ENCODE results near the gene ITGBL1.
A peak's percentile ranks its signal among the peaks of the same experiment; 100 is the strongest.

Gene ITGBL1

GRCh38 chr13:101451641-101452040 is 834 bp upstream of the ITGBL1 start:
- DNase-seq, result no peak

- DNase-seq, result no peak
Observed at GRCh38 chr13:101453784-101454201, 1.3 kb downstream of the ITGBL1 start.

GRCh38 chr13:101454767-101455166 is 2.3 kb downstream of the ITGBL1 start:
- DNase-seq, result no peak

- no peak for DNase-seq
Observed at GRCh38 chr13:101455863-101456262, 3.4 kb downstream of the ITGBL1 start.

GRCh38 chr13:101457176-101457575 is 4.7 kb downstream of the ITGBL1 start:
- DNase-seq, result no peak

DNA sequence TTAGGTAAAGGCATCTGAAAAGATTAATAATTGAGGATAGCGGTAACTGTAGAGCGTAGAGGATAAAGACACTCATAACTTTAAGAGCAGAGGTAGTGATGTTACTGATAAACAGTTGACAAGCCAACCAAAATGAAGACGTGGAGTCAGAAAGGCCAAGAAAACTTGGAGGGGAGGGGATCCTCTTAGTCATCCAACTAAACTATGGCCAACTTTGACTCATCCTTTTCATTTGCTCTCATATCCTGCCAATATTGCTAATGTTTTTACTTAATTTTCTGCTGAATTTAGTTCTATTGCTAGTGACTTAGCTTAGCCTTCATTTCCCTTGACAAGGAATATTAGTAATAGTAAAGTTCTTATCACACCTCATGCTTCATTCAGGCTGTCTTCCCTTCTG is 13.4 kb downstream of the ITGBL1 start:
- no peak for DNase-seq

GRCh38 chr13:101467415-101467814 is 14.9 kb downstream of the ITGBL1 start:
- no peak for DNase-seq

DNA sequence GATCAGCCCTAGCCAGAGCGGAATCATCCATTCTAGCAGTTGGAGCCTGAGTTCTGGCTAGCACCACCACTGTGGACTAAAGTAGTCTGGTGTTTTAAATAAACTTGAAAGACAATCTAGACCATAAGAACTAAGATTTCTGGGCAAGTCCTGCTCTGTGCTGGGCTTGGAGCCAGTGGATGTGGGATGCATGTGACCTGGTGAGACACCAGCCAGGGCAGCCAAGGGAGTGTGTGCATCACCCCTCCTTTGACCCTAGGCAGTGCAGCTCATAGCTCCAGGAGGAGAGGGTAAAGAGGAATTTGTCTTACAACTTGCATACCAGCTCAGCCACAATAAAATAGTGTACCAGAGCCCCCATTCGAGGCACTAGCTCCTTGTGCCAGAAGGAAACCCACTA is 21.0 kb downstream of the ITGBL1 start:
- no peak for DNase-seq

- DNase-seq, result no peak
Observed at GRCh38 chr13:101474419-101474957, 22.0 kb downstream of the ITGBL1 start.

DNA sequence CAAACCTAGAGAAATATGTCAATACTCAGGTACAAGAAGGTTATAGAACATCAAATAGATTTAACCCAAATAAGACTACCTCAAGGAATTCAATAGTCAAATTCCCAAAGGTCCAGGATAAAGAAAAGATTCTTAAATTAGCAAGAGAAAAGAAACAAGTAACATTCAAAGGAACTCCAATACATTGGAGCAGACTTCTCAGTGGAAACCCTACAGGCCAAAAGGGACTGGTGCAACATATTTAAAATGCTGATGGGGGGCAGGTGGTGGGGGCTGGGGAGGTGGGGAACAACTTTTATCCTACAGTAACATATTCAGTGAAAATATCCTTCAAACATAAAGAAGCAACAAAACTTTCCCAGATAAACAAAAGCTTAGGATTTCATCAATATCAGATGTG is 23.1 kb downstream of the ITGBL1 start:
- no peak for DNase-seq

GRCh38 chr13:101481421-101481820 is 28.9 kb downstream of the ITGBL1 start:
- DNase-seq, result no peak

- DNase-seq, result no peak
Observed at GRCh38 chr13:101486708-101487437, 34.4 kb downstream of the ITGBL1 start.

DNA sequence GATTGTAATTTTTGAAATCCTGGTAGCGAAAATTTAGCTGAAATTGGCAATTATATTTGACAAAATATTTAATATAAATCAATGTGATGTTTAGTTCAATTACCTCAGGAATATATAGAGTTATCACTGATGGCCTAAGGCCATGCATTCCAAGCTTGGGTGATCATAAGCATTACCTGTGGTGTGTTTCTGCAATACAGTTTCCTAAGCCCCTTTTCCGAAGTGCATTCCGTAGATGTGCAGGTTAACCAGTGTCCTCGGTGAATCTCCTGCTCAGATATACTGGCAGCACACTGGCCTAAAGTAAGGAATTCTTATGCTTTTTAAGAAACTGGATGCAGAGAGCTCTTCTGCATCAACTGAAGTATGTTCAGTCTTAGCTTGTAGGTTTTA is 35.0 kb downstream of the ITGBL1 start:
- no peak for DNase-seq

GRCh38 chr13:101488734-101489133 is 36.3 kb downstream of the ITGBL1 start:
- no peak for DNase-seq

- DNase-seq, result no peak
Observed at GRCh38 chr13:101489643-101490405, 37.3 kb downstream of the ITGBL1 start.

- DNase-seq, result no peak
Observed at GRCh38 chr13:101490406-101491015, 38.0 kb downstream of the ITGBL1 start.

DNA sequence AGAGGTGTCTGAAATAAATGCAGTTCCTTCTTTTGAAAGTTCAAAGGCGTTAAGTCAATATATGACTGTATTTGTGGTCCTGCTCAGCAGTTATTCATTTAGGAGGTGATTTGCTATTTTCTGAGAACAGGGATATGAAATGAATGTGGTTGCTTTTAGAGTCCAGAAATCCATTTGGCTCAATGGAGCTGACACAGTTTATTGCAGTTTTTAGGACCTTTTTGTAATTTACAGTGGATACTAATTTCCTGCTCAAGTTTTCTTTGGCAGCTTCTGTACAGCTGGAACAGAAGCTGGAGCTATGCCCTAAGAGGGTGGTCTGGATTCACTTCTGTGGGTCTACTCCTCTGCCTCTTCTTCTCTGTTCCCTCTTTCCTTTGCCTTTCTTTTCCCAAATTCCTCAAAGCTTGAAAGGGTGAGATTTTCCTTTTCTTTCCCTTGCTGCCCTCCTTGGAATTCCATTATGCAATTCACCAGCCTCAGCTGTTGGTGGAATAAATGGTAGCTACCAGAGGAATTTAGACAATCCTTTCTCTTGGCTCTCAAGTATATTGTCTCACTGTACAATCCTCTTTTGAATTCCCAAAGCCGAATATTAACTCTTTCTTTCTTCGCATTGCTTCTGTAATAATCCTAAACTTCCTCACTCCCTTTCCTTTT is 39.9 kb downstream of the ITGBL1 start:
- peak; percentile 34 for DNase-seq

- no peak for DNase-seq
Observed at GRCh38 chr13:101493541-101493940, 41.1 kb downstream of the ITGBL1 start.

GRCh38 chr13:101499406-101499805 is 46.9 kb downstream of the ITGBL1 start:
- no peak for DNase-seq

- DNase-seq, result no peak
Observed at GRCh38 chr13:101502618-101503017, 50.1 kb downstream of the ITGBL1 start.

- no peak for DNase-seq
Observed at GRCh38 chr13:101511161-101511560, 58.7 kb downstream of the ITGBL1 start.

GRCh38 chr13:101511766-101512165 is 59.3 kb downstream of the ITGBL1 start:
- no peak for DNase-seq

DNA sequence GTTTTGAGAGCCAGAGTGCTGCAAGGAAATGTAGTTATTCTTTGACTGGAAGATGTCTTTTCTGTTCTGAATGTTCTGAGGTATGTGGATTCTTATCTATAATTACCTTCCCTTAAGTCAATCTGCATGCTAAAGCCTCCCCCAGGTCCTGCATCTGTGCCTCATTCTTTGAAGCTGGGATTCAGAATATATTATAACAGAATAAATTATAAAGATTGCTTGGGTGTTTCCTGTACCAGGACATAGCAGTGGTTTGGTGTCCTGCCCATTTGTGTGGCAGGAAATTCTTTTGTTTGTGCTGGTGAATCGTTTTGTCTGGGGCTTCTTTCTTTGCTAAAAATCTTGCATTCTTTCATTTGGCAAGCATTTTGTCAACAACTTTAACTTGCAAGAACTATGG is 60.2 kb downstream of the ITGBL1 start:
- no peak for DNase-seq
